ENCODE data around the gene ZNF37A.

DNA sequence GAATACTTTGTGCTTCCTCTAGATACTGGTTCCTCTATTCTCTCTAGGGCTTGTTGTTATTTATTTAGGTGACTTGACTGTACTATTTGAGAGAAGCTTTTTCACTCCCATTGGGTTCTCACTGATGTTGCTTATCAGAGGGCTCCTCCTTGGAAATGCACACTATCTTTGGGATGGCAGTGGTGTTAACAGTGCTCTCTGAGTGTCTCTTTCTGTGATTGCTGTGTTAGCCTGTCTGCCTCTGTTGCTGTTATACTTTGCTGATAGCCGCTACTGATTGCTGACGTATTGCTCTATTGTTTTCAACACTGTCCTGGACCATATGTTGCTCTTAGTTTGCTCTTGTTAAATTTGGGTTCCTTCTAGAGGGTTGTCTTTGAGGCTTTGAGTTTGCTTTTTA, 49.0 kb upstream of the ZNF37A start:
- TF ChIP-seq, protein P1, sequence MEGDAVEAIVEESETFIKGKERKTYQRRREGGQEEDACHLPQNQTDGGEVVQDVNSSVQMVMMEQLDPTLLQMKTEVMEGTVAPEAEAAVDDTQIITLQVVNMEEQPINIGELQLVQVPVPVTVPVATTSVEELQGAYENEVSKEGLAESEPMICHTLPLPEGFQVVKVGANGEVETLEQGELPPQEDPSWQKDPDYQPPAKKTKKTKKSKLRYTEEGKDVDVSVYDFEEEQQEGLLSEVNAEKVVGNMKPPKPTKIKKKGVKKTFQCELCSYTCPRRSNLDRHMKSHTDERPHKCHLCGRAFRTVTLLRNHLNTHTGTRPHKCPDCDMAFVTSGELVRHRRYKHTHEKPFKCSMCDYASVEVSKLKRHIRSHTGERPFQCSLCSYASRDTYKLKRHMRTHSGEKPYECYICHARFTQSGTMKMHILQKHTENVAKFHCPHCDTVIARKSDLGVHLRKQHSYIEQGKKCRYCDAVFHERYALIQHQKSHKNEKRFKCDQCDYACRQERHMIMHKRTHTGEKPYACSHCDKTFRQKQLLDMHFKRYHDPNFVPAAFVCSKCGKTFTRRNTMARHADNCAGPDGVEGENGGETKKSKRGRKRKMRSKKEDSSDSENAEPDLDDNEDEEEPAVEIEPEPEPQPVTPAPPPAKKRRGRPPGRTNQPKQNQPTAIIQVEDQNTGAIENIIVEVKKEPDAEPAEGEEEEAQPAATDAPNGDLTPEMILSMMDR (IDR thresholded peaks at IDR 0.05), result no peak
- TF ChIP-seq POLR2A (IDR thresholded peaks at IDR 0.05), result no peak

Data from esophagus squamous epithelium (tissue), 4 donors.